Hematopoietic multipotent progenitor cell treated with erythropoietin and hydrocortisone succinate and interleukin-3 and kit ligand, for 6 days (in vitro differentiated cells): ENCODE data around the gene RDH16.
"Not testable (repeated sequence)": the region's sequence is repeated elsewhere in the genome, so short reads cannot be mapped to it uniquely, and the experiment has no call there.

Experiments
- DNase-seq: peaks from one replicate; pipeline ENCODE4 v3.0.0-alpha.2; 2015

The RDH16 gene

DNA sequence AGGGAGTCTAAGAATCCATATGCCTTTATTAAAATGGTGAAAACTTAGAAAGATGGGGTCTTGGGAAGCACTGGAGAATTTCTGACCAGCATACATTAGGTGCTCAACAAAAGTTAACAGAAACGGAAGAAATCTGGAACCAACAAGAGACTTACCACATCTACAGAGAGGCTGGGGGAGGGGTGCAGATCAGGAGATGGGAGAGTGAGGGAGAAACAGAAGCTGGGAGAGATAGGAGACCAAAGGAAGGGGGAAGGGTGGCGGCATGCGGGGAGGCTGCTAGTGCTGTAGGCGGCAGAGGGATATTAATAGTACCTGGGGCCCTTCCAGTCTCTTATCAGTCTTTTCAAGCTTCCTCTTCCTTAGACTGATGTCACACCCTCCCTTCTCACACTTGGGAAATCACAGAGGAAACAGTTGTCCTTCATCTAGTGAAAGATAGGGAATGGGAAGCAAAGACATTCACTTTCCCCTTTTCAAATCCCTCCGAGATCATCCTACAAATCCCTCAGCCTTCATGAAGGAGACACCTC lies 30.9 kb upstream of the RDH16 start:
- DNase-seq: peak; percentile 93

- DNase-seq: peak; percentile 93
Measured at GRCh38 chr12:56987551-56988053, 30.2 kb upstream of the RDH16 start.

- no peak for DNase-seq
Measured at GRCh38 chr12:56987011-56987410, 29.6 kb upstream of the RDH16 start.

DNA sequence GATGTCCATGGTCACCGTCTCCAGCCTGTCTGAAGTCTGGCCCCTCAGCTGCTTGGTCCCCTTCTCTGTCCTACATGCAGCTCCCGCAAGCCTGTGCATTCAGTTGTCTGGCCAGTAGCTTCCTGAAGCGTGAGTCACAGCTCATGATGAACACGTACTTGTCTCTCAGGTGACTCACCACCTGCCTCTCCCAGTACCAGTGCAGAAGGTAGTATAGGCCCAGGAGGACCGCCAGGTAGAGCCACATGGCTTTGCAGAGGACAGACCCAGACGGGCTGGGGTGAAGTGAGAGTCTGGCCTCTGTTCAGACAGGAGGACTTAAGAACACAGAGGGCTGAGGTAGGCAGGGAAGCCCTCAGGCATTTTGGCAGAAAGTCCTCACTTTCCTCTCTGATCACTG lies 28.3 kb upstream of the RDH16 start:
- not testable (repeated sequence) for DNase-seq

DNA sequence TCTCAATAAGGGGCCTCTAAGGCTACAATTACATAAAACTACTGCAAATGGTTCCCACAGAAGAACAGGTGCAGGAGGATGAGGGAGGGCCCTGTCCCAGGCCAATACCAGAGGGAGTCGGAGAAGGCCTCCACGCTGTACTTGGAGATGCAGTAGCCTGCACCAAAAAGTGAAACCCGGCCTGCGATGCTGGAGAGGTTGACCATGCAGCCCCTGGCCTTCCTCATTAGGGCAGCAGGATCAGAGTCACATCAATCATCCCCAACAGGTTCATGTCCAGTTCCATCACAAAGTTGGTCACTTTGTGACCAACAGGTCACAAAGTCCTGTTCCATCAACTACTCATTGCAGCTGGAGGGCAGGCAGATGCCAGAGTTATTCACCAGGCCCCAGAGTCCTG lies 26.0 kb upstream of the RDH16 start:
- DNase-seq: no peak

DNA sequence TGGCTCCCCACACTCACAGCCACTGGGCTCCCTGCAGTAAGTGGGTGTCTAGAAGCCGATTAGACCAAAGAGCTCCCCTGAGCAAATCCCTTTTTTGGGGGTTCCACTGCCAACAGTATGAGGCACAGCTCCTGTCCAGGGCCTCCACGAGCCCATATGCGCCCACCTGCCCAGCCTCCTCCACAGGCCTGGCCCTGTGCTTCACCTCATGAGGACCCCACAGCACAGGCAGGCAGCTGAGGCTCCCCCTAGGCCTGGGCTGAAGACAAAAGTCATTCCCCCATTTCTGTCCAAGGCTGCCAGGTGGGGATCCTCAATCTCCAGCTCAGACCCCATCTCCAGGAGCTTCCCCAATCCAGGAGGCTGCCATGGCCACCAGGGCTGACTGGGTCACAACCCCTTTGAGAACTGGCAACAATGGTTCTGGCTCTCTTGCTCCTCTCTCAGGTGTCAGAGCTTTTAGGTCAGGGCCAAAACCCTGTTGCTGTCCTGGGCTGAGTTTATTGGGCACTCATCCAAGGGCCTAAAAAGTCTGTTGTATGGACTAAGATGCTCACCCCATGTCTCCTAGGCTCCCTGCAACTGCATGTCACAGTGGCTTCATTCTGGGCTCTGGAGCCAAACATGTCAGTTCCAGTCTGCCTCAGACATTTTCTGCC lies 25.3 kb upstream of the RDH16 start:
- not testable (repeated sequence) for DNase-seq

DNA sequence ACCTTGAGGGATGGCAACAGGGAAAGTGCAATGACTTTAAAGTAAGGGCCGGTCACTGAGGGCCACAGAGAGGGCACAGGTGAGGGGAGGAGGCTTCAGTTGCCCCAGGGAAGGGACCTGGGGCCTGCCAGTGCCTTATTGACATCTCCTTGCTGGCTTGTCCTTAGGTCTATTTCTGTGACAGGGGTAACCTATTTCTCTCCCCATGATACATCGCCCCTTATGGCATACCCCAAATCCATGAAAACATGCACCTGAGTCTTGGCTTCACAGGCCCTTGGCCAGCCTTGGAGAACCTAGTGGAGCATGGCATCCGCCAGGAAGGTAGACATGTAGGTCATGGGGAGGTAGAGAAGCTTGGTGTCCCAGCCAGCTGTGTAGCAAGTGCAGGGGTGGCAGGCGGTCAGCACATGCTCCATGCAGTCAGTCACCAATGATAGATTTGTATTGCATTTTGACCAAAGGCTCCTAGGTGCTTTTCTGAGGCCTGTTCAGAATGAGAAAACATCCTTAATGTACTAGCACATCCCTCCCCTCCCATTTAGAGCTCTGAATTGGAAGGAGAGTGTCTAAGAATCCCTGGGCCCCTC lies 23.6 kb upstream of the RDH16 start:
- DNase-seq: no peak

DNA sequence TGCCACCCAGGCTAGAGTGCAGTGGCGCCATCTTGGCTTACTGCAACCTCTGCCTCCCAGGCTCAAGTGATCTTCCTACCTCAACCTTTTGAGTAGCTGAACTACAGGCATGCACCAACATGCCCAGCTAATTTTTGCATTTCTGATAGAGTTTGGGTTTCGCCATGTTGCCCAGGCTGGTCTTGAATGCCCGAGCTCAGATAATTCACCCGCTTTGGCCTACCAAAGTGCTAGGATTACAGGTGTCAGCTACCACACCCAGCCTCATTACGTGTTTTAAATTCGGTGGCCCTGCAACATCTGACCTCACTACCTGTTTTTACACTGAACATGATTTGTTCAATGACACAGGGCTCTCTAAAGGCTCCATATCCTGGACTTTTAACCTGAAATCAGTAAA lies 22.9 kb upstream of the RDH16 start:
- DNase-seq: no peak

DNA sequence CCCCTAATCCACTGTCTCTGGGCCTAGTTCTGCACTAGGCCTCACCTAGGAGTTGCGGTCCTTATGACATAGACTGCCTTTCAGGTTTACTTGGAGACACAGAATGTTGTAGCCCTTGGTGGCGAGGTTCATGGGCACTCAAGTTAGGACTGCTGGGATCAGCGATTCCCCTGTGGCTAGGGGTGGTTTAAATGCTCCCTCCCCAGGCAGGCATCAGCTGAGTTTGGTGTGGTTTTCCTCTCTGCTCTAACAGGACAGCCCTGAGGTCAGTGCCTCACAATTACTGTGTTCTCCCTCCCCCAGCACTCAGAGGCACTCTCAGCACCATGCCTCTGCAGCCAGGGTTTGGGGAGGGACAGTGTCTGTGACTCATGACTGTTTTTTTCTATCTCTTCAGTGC lies 22.2 kb upstream of the RDH16 start:
- no peak for DNase-seq

- DNase-seq: no peak
Measured at GRCh38 chr12:56978397-56979138, 21.2 kb upstream of the RDH16 start.

- not testable (repeated sequence) for DNase-seq
Measured at GRCh38 chr12:56977361-56977760, 20.0 kb upstream of the RDH16 start.

DNA sequence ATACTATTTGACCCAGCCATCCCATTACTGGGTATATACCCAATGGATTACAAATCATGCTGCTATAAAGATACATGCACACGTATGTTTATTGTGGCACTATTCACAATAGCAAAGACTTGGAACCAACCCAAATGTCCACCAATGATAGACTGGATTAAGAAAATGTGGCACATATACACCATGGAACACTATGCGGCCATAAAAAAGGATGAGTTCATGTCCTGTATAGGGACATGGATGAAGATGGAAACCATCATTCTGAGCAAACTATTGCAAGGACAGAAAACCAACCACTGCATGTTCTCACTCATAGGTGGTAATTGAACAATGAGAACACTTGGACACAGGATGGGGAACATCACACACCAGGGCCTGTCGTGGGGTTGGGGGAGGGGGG lies 16.8 kb upstream of the RDH16 start:
- DNase-seq: not testable (repeated sequence)

DNA sequence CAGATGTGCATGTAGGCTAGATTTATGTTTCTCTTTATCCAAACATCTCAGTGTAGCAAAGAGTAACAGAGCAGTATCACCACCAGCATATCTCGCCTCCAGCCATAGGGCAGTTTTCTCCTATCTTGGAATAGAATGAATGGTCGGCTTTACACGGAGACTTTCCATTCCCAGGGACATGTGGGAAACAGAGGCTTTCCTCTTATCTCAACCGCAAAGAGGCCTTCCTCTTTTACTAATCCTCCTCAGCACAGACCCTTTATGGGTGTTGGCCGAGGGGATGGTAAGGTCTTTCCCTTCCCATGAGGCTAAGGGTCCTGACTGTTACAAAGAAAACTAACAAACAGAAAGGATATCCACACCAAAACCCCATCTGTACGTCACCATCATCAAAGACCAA lies 11.5 kb upstream of the RDH16 start:
- DNase-seq: peak; percentile 4

GRCh38 chr12:56965997-56966642 lies 8.7 kb upstream of the RDH16 start:
- DNase-seq: not testable (repeated sequence)

DNA sequence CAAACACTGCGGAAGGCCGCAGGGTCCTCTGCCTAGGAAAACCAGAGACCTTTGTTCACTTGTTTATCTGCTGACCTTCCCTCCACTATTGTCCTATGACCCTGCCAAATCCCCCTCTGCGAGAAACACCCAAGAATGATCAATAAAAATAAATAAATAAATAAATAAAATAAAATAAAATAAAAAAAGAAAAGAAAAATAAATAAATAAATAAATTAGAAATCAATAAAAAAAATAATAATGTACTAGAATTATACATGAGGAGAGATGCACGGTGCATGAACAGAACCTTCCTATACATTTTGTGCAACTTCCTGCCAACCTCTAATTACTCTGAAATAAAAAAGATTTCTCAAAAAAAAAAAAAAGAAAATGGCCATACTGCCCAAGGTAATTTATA lies 7.7 kb upstream of the RDH16 start:
- DNase-seq: not testable (repeated sequence)

GRCh38 chr12:56963557-56963956 lies 6.1 kb upstream of the RDH16 start:
- DNase-seq: not testable (repeated sequence)

GRCh38 chr12:56962247-56962646 lies 4.8 kb upstream of the RDH16 start:
- not testable (repeated sequence) for DNase-seq

DNA sequence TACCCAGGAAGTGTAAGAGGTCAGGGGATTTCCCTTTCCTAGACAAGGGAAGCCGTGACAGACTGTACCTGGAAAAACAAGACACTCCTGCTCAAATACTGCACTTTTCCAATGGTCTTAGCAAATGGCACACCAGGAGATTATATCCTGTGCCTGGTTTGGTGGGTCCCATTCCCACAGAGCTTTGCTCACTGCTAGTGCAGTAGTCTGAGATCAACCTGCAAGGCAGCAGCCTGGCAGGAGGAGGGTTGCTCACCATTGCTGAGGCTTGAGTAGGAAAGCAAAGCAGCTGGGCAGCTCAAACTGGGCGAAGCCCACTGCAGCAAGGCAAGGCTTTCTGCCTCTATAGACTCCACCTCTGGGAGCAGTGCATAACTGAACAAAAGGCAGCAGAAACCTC lies 1.0 kb upstream of the RDH16 start:
- DNase-seq: no peak

GRCh38 chr12:56955631-56956256 lies 1.7 kb downstream of the RDH16 start:
- DNase-seq: no peak

DNA sequence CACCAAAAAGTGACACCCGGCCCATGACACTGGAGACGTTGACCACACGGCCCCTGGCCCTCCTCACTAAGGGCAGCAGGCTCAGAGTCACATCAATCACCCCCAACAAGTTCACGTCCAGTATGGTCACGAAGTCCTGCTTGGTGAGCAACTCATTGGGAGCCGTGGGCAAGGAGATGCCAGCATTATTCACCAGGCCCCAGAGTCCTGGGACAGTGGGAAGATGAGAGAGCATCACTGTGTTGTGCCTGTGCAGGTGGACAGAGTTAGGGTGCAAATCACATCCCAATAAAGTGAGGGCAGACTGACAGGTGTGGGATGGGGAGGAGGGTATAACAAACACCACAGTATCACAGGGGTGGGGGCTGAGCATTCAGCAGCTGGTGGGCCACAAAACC lies 2.5 kb downstream of the RDH16 start:
- no peak for DNase-seq

- no peak for DNase-seq
Measured at GRCh38 chr12:56954057-56954957, 3.1 kb downstream of the RDH16 start.

DNA sequence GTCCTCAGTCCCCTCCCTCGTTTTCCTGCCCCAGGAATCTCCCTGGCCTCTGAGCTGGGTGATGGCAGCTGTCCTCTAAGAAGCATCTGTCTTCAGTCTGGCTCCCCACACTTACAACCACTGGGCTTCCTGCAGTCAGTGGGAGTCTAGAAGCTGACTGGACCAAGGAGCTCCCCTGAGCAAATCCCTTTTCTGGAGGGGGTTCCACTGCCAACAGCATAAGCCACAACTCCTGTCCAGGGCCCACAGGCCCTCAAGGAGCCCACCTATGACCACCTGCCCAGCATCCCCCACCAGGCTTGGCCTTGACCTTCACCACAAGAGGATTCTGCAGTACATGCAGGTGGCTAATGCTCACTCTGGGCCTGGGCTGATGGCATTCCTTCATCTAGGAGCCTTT lies 4.1 kb downstream of the RDH16 start:
- DNase-seq: no peak
